Measurements from ENCODE around the gene TDRKH. TPM values are rescaled to one million over a fixed set of nuclear protein-coding genes. Genes with fewer than 3 reads are reported as not detected.
A peak's percentile ranks its signal among the peaks of the same experiment; 100 is the strongest.

Gene TDRKH
- total and polyA plus RNA-seq, 2 of the 13 experiments (the other 11 are each of a cell fraction or from before 2014, with no cell fraction given): 3.9 to 5.4 TPM

DNA sequence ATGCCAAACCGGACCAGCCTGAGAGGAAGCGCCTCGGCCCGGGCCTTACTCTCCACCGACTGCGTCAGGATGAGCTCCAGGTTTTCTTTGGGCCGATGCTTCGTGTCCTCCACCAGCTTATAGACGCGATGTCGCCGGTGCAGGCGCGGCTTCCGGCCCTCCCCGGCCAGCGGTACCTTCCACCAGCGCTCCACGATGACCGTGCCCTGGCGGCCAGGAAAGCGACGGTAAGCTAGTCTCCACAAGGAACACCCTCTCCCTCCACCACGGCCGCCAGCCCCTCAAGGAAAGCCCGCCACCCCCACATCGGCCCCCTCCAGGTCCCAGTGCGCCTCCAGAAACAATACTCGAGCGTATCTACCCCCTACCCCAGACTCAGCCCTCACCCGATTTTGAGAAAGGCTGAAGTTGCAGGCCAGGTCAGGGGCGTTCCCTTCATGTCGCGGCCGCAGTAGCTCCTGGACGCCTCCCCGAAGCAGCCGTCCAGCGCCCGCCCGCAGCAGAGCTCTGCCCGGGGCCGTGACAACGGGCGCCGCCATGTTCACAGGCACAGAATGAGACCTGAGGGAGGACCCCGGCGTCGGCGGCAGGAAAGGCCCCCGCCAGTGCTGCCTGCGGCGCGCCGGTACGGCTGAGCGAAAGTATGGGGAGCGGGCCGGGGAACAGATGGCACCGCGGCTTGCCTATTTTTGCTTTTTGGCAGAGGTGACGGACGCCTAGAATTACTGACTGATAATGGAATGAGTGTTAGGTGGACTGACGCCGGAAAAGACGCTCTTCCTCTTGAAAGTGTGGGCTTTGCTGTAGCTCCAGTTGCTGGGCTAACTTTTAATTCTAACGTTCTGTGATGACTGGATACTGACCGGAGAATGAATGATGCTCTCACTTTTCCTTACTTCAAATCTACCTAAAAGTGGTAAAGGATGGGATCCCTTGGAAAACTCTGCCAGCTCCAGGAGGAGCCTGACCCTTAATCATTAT lies 27.1 kb downstream of the TDRKH start, which contains the start of gene MRPL9 (continued):
- TF ChIP-seq HDAC2 (CRISPR knock-in tag; IDR thresholded peaks at IDR 0.05): peak; percentile 68
- peak; percentile 93 for TF ChIP-seq GZF1 (CRISPR knock-in tag; IDR thresholded peaks at IDR 0.05)
- TF ChIP-seq ZMYM4 (CRISPR knock-in tag; IDR thresholded peaks at IDR 0.05): peak; percentile 52
- TF ChIP-seq ZBTB3 (CRISPR knock-in tag; IDR thresholded peaks at IDR 0.05; ENCODE audit: borderline replicate concordance, low read depth): 0 out of 2 replicates have a peak, but pooled peaks have one; percentile 69
- peak; percentile 94 for TF ChIP-seq KDM2A (CRISPR knock-in tag; IDR thresholded peaks at IDR 0.05; ENCODE audit: borderline replicate concordance, low read depth)
- TF ChIP-seq, protein P1, sequence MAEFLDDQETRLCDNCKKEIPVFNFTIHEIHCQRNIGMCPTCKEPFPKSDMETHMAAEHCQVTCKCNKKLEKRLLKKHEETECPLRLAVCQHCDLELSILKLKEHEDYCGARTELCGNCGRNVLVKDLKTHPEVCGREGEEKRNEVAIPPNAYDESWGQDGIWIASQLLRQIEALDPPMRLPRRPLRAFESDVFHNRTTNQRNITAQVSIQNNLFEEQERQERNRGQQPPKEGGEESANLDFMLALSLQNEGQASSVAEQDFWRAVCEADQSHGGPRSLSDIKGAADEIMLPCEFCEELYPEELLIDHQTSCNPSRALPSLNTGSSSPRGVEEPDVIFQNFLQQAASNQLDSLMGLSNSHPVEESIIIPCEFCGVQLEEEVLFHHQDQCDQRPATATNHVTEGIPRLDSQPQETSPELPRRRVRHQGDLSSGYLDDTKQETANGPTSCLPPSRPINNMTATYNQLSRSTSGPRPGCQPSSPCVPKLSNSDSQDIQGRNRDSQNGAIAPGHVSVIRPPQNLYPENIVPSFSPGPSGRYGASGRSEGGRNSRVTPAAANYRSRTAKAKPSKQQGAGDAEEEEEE (CRISPR knock-in tag; IDR thresholded peaks at IDR 0.05; ENCODE audit: borderline replicate concordance): 0 out of 2 replicates have a peak, but pooled peaks have one; percentile 39
- TF ChIP-seq TBX2 (CRISPR knock-in tag; IDR thresholded peaks at IDR 0.05; ENCODE audit: borderline replicate concordance): peak; percentile 87
- no peak for TF ChIP-seq PAX8 (CRISPR knock-in tag; IDR thresholded peaks at IDR 0.05; ENCODE audit: borderline replicate concordance)
- no peak for TF ChIP-seq ZNF207 (IDR thresholded peaks at IDR 0.05; ENCODE audit: borderline replicate concordance)
- no peak for TF ChIP-seq ZNF264 (CRISPR knock-in tag; IDR thresholded peaks at IDR 0.05)
- TF ChIP-seq, protein P2, sequence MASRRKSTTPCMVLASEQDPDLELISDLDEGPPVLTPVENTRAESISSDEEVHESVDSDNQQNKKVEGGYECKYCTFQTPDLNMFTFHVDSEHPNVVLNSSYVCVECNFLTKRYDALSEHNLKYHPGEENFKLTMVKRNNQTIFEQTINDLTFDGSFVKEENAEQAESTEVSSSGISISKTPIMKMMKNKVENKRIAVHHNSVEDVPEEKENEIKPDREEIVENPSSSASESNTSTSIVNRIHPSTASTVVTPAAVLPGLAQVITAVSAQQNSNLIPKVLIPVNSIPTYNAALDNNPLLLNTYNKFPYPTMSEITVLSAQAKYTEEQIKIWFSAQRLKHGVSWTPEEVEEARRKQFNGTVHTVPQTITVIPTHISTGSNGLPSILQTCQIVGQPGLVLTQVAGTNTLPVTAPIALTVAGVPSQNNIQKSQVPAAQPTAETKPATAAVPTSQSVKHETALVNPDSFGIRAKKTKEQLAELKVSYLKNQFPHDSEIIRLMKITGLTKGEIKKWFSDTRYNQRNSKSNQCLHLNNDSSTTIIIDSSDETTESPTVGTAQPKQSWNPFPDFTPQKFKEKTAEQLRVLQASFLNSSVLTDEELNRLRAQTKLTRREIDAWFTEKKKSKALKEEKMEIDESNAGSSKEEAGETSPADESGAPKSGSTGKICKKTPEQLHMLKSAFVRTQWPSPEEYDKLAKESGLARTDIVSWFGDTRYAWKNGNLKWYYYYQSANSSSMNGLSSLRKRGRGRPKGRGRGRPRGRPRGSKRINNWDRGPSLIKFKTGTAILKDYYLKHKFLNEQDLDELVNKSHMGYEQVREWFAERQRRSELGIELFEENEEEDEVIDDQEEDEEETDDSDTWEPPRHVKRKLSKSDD (CRISPR knock-in tag; IDR thresholded peaks at IDR 0.05; ENCODE audit: low read depth): 0 out of 2 replicates have a peak, but pooled peaks have one; percentile 24
- TF ChIP-seq SMAD1 (CRISPR knock-in tag; IDR thresholded peaks at IDR 0.05; ENCODE audit: borderline replicate concordance, low read depth): peak; percentile 55; the same call in 1 of the 2 replicates
- peak; percentile 41; the same call in 1 of the 2 replicates for TF ChIP-seq ARID5B (CRISPR knock-in tag; IDR thresholded peaks at IDR 0.05)
- TF ChIP-seq MYC (CRISPR knock-in tag; IDR thresholded peaks at IDR 0.05; ENCODE audit: borderline replicate concordance): peak; percentile 66
- TF ChIP-seq MAF1 (CRISPR knock-in tag; IDR thresholded peaks at IDR 0.05; ENCODE audit: borderline replicate concordance): peak; percentile 51; the same call in 1 of the 2 replicates
- peak; percentile 55; the same call in 1 of the 2 replicates for TF ChIP-seq NKX3-1 (CRISPR knock-in tag; IDR thresholded peaks at IDR 0.05)
- TF ChIP-seq FOSL2 (CRISPR knock-in tag; IDR thresholded peaks at IDR 0.05): peak; percentile 41; the same call in 1 of the 2 replicates
- peak; percentile 71; the same call in 1 of the 2 replicates for TF ChIP-seq ZFP90 (CRISPR knock-in tag; IDR thresholded peaks at IDR 0.05; ENCODE audit: borderline replicate concordance)
